Amygdala (tissue), 56 donors: Measurements from ENCODE around the gene RBM44.
"Not testable (repeated sequence)": the region's sequence is repeated elsewhere in the genome, so short reads cannot be mapped to it uniquely, and the experiment has no call there.

Experiments
- DNase-seq, 56 donors: peaks; one replicate each; lab custom pipeline; 2025; lab: John Stamatoyannopoulos, UW

Gene RBM44, protein sequence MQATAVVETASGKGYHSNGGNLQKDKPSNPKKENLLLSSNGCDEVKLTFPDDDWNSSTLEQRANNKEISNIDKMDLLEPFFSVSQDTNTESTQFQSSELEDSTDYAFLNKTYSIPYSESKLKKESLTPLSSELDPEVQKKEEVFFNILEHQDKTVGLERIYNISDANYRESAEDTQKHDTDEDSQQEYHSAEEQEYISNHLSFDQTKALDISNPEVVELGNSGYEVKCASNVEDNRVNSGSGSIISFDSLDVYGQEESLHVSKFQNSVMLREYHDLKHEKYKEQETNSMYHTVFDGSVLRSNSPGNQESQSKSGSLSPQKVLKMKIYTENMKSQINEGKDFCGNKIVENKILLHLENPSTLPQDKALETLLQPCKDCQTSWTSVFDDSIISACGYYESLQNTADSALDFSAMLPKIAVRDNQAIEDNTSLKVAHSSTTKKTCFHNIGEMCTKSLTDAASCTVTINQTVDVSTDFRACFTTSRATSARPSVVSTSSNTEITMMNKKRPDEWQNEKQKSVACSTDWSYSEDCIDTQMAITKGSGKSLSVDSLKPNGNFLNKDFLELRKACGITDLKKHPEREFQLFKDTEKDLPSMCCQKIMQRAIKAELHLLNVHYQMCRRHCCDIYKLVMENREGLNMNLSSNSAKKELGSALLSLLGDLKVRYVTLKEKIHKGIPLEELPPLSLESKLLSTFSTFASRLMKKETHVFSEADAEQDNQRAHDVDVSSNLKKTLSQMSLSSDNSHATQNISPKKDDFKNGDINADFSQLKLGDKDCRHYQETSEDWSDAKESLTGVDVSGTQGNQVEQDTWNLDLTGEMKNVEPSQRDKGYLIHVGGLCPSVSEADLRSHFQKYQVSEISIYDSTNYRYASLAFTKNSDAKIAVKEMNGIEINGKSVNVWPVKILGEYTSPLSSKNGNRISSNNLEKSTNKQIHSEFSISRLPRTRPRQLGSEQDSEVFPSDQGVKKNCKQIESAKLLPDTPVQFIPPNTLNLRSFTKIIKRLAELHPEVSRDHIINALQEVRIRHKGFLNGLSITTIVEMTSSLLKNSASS

DNA sequence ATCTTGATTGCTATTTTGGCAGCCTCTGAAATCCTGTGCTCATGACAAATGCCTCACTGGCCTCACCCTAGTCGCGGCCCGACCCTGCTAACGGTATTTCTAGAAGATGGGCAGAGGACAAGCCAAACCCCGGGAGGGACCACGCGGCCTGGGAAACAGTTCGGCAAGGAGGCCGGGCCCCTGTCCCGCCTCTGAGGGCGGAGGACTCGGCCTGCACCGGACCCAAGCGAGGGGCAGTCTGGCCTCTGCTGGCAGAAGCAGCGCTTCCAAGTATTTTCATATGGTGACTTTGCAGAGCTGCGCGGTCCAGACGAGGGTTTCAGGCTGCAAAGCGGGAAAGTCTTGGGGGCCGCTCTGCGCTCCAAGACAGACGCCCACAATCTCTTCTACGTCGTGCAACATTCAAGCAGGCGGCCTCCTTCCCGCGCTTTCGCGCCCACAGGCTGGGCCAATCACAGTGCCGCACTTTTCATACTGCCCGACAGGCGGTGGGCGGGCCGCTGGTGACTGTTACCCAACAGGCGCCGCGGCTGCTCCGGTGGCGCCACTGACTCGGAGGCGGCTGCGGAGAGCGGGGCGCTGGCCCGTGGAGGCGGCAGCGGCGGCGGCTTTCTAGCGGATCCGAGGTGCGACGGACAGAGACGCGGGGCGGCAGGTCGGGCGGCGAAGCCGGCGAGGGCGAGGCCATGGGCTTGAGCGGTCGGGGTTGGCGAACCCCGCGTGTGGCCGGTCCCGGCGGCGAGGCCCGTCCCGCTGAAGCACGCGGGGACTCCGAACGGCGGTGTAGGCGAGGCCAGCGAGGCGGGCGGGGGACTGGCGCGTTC lies at the start of gene RBM44:
Gene RBM44, plus strand, starts transcription at position 544 of the 824 bp plus-strand sequence. CDS start 14,831 bp downstream, outside the sequence.
- no peak for DNase-seq

DNA sequence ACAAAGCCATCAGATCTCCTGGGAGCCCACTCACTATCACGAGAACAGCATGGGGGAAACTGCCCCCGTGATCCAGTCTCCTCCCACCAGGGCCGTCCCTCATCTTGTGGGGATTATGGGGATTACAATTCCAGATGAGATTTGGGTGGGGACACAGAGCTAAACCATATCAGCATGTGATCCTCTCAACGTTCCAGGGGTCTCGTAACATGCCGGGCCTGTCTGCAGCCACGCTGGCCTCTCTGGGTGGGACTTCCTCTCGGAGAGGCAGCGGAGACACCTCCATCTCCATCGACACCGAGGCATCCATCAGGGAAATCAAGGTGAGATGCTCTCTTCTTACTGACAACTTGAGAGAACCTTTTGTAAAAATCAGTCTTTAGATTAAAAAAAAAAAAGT lies 49.6 kb upstream of the RBM44 start:
- DNase-seq: no peak

DNA sequence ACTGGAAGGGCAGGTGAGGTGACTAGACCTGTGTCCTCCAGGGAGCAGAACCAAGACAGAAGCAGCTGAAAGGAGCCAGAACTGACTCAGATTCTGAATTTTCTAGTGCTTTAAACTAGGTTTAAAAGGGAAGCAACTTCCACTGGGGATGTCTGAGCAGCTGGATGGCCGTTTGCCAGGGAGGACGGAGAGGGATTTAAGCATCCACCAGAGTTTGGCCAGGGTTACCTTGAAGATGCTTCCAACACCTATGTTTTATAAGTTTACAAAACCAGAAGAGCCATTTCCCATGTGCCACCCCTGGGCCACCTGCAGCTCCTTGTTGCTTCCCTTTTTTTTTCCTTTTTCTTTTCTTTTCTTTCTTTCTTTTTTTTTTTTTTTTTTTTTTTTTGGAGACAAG lies 48.6 kb upstream of the RBM44 start:
- no peak for DNase-seq

DNA sequence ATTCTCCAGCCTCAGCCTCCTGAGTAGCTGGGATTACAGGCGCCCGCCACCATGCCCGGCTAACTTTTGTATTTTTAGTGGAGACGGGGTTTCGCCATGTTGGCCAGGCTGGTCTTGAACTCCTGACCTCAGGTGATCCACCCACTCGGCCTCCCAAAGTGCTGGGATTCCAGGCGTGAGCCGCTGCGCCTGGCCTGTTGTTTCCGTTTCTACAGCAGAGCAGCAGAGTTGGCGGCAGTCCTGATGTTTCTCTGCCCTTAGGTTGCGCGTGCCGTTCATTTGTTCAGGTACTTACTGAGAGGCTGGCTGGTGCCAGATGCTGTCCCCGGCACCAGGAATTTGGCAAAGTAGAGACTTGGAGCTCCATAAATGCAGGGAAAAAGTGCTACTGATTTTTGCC lies 48.1 kb upstream of the RBM44 start:
- DNase-seq: not testable (repeated sequence)

DNA sequence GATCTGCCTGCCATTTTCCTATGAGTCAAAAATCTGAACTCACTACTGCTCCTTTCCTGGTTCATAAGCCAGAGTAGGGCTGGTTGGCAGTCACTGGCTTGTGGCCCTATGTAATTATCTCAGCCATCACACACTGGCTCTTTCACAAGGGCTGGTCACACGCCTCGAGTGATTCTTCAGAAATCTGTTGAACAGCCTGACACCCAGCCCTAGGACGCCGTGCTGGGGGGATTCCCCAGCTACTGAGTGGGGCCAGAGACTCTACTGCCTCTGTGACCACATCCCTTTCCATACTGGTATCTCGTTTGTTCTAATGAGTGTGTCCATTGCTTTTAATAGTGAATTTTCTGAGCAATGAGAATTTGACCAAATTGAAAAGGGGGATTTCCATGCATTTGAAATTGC lies 45.8 kb upstream of the RBM44 start:
- DNase-seq: peak in 1 of 56 donors; percentile 22

DNA sequence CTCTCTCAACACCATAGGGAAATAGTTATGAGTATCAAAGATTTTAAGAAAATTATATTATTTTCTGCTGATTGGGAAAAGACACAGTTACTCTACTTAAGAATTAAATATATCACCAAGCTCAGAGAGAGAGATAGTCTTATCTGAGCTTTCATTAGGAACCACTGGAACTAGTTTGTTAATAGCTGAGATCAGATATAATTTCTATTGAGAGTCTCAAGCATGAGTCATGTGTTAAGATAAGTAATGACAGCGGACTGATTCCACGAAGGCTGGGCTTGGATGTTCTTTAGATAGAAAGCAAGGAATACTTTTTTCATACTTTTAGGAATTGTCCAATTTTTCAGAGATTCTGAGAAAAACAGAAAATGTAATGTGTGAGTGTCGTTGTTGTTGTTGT lies 44.4 kb upstream of the RBM44 start:
- no peak for DNase-seq

DNA sequence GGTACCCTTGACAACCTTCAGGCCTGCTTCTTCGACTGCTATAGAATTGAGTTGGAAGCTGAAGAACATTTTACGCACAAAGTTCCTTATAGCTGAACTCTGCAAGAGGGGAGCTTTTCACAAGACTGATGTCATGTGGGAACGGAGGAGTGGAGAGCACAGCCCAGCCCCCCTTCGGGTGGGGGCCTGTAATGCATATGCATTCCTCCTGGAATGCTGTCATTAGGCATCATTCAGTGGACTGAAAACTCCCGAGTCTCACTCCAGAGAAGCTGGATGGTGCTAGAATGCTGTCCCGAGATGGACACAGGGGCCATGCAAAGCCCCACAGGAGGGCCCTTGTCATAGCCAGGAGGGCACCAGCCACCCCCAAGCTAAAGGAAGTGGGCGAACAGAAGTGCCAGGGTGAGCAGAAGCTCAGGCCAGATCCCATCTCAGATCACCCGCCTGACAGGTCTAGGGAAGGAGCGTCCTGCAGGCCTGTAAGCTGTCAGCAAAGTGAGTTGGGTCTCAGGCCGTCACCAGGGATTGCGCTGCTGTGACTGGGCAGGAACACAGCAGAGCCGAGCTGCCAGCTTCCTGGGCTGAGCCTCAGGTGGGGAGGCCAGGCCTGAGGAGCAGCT lies 43.8 kb upstream of the RBM44 start:
- DNase-seq: no peak

DNA sequence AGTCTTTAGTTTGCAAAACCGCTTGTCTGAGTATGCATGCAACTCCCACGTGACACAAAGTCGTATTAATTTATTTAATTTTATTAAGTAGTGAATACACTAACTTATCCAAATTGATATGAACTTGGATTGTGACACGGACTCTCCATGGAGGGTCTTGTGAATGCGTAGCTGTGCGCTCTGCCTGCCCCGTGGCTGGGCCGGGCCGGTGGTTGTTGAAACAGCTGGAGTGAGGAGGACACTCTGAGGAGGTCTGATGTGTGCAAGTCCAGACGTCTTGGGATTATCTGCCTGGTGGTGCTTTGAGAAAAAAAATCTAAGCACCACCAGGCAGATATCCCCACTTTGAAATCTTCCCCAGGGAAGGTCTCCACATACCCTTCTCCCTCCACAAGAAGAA lies 41.0 kb upstream of the RBM44 start:
- no peak for DNase-seq

DNA sequence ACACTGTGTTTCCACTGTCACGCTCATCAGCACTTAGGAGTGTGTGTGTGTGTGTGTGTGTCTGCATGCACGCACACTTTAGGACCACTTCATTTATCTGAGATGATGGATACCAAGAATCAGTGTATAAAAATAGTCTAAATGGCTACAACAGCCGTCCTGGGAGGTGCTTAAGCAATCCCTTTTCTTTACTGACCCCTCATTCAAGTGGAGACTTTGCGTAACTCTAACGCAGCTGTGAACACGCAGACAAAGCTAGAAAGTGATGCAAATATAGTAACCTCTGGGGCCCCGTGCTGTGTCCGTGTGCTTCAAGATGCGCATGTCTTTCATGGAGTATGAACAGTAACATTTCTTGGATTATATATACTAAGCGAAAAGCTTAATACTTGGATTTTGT lies 40.4 kb upstream of the RBM44 start:
- DNase-seq: no peak

DNA sequence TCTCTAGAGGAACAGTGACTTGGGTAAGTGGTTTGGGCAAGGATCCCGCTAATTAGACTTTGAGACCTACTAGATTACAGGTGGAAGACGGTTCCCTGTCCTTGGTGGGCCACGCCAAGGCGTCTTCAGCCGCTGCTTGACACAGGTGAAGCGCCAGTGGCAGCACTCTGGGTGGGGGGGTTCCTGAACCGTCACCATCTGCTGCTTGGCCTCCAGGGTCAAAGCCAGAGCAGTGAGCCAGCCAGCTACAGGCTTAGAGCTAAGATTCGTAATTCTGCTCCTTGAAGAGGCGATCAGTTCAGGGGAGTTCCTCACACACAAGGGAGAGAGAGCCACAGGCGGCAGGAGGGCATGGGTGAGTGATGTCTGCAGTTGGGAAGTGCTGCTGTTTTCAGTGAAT lies 39.4 kb upstream of the RBM44 start:
- DNase-seq: no peak

DNA sequence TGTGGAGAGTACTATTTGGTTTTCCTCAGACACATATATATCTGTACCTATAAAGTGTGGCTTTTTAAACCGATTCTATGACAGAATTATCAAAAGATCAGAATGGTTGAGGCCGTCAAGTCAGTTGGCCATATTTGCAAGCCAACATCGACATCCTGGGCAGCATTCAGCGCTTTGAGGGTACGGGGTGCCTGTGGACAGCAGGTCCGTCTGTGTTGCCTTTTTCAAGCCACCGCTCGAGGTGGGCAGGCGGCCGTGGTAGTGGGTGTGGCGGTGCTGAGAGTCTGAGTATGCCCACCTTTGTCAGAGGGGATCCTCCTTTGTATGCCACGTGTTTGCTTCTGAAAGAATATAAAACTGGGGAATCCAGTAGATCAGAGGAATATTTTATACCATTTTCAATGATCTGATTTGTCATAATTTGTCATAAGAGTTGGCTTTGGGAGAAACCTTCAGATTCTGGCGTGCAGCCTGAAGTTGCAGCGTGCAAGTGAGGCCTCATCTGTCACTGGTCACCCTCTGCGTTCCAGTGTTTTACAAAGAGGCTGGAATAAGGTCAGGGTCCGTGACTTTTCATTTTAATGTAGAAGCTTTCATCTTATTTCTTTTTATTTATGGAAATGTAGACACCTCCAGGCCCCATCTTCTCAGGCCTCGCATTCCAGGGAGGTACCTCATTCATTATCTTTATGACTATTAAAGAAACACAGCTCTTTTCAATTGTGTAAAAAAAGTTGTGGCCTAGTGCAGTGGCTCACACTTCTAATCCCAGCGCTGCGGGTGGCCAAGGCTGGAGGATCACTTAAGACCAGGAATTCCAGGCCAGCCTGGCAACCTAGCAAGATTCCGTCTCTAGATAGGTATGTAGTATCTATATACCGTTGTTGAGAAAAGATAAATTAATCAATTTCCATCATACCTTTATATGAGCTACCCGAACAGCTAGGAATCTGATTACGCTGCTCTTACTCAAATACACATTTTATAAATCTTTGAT lies 37.8 kb upstream of the RBM44 start:
- no peak for DNase-seq

DNA sequence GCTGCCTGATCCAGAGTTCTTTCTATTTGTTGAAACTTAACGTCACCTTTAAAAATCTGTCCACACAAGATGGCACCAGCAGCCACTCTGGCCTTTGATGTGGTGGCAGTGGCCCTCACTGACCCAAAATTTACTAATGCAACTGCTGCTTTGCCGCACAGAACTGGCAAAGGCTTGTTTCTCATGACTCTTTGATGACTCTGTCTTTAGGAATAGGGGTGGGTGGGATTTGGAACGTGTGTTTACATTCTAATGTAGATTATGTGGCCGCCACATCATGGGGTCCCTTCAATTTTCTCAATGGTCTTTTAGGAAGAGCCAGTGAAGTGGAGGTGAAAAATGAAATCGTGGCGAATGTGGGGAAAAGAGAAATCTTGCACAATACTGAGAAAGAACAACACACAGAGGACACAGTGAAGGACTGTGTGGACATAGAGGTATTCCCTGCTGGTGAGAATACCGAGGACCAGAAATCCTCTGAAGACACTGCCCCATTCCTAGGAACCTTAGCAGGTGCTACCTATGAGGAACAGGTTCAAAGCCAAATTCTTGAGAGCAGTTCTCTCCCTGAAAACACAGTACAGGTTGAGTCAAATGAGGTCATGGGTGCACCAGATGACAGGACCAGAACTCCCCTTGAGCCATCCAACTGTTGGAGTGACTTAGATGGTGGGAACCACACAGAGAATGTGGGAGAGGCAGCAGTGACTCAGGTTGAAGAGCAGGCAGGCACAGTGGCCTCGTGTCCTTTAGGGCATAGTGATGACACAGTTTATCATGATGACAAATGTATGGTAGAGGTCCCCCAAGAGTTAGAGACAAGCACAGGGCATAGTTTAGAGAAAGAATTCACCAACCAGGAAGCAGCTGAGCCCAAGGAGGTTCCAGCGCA lies 36.0 kb upstream of the RBM44 start:
- not testable (repeated sequence) for DNase-seq

DNA sequence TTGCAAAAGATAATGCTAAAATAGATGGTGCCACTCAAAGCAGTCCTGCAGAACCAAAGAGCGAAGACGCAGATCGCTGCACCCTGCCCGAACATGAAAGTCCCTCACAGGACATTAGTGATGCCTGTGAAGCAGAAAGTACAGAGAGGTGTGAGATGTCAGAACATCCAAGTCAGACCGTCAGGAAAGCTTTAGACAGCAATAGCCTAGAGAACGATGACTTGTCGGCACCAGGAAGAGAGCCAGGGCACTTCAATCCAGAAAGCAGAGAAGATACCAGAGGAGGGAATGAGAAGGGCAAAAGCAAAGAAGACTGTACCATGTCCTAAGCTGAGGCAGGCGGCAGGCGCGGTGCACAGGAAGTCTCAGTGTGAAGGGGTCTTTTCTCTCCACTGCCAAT lies 34.8 kb upstream of the RBM44 start:
- DNase-seq: no peak

DNA sequence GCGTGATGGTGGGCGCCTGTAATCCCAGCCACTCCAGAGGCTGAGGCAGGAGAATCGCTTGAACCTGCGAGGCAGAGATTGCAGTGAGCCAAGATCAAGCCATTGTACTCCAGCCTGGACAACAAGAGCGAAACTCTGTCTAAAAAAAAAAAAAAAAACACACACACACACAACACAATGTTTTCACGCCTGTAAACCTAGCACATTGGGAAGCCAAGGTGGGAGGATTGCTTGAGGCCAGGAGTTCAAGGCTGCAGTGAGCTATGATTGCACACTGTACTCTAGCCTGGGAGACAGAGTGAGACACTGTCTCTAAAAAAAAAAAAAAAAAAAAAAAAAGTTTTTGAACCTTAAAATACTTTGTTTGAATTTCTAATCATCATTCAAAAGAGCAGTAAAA lies 33.5 kb upstream of the RBM44 start:
- DNase-seq: not testable (repeated sequence)

DNA sequence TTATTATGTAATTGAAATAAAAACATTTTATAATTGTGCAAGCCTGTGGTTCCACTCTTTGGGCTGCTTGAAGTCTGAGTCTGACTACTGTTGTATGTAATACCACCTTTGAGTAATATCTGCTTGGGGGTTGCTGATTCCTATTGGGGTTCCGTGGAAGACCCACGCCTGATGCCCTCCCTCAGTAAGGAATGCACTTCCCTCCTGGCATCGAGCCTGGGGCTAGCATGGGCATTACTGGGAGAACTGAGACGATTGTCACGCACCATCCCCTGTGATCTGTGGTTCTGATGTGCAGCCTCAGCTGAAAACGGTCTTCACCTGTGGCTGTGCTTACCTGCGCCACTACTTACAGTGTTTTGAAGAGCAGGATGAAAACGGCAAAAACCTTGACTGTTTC lies 32.7 kb upstream of the RBM44 start:
- DNase-seq: no peak

DNA sequence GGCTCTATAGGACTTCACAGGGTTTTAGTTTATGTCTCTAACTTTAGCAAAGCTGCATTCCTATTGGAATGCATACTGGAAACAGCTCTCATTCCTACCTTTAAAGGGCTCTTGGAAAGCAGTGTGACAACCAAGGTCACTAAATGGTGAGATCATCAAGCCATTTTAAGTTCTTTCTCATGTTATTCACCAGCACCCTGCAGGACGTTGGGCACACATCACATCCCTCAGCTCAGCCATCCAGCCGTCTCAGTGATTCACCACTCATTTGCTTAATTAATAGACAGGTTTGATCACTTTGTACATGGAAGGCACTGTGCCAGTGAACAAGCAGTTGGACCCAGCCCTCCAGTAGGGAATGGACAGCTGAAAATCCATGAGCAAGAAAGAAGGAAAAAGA lies 32.2 kb upstream of the RBM44 start:
- no peak for DNase-seq

DNA sequence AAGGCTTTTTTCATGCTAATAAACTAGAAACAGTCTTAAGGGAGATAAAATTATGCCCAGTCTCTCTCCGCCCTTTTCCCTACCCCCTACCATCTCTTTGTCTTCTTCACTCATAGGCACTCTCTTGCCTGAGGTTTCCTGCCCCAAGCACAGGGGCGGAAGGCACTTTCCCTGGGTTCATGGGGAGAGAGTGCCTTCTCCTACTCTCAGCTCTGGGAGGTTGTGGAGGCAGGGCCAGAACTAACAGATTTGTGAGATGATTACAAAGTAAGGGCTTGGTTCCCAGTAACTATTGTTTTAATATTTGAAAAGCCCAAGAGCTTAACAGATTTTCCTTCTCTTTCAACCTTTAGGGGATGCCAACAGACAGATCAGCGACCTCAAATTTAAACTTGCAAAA lies 26.1 kb upstream of the RBM44 start:
- DNase-seq: no peak

DNA sequence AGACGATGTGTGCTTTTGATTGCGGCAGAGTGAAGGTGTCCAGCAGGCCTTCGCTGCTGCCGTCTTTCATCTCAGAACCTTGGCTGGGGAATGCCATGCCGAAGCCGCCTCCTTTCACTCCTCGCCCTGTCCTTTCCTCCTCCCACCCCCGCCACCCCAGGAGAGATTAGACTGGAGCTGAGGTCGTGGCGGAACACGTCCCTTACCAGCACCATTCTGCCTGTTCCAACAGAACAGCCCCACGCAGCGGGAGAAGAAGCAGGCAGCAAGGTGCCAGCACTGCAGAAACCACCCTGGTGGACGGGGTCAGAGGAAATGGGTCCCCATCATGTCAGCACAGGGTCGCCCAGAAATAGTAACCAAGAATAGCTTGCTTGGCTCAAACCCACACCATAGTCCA lies 24.8 kb upstream of the RBM44 start:
- DNase-seq: no peak
